Tibial artery (tissue), 4 donors: ENCODE data around the gene TTF1.

ENCODE experiments used
- DNase-seq, 2 donors: peaks; one replicate each; pipeline ENCODE4 v3.0.0-alpha.2; 2019
- H3K27ac ChIP-seq, 2 donors: fragments of 200-600 bp; sonication (generic) in 1 of 2; 1 replicate in 1 of 2; 2 replicates in 1 of 2; pipeline ENCODE4 v1.5.1; 2018 to 2019; ENCODE audit warnings: mild to moderate bottlenecking in 1 of 2
- H3K27me3 ChIP-seq, 2 donors: fragments of 200-600 bp; sonication (generic) in 1 of 2; one replicate each; pipeline versions ENCODE4 v1.5.1 to v1.6.0; 2016 to 2019
- H3K36me3 ChIP-seq, 3 donors: fragments of 200-600 bp; sonication (generic) in 2 of 3; one replicate each; pipeline ENCODE4 v1.5.1; 2016 to 2019; ENCODE audit warnings: mild to moderate bottlenecking in 2 of 3
- H3K4me1 ChIP-seq, 4 donors: fragments of 200-600 bp; sonication (generic) in 2 of 4; 1 replicate in 3 of 4; 2 replicates in 1 of 4; pipeline ENCODE4 v1.5.1; 2016 to 2019
- H3K4me3 ChIP-seq, 2 donors: fragments of 200-600 bp; sonication (generic) in 1 of 2; 1 replicate in 1 of 2; 2 replicates in 1 of 2; pipeline ENCODE4 v1.5.1; 2018 to 2019; ENCODE audit warnings: mild to moderate bottlenecking in 2 of 2
- H3K9me3 ChIP-seq, 3 donors: fragments of 200-600 bp; sonication (generic) in 1 of 3; one replicate each; pipeline ENCODE4 v1.5.1; 2016 to 2019
- intact Hi-C: fragments of 100-400 bp; cut with DNase I; formaldehyde crosslinking; loops from one replicate; pipeline ENCODE4 v1.15.0; 2023; ENCODE audit warnings: low total_unique reads
- TF ChIP-seq, protein P1 (sequence below), 2 experiments: fragments of 200-600 bp in 1 of 2; fragments of 450-650 bp in 1 of 2; IDR thresholded peaks; one replicate each; pipeline ENCODE4 v1.5.1; 2017 to 2019; ENCODE audit warnings: antibody characterized with exemption in 2 of 2, mild to moderate bottlenecking in 1 of 2, moderate library complexity in 1 of 2

TTF1 gene

DNA sequence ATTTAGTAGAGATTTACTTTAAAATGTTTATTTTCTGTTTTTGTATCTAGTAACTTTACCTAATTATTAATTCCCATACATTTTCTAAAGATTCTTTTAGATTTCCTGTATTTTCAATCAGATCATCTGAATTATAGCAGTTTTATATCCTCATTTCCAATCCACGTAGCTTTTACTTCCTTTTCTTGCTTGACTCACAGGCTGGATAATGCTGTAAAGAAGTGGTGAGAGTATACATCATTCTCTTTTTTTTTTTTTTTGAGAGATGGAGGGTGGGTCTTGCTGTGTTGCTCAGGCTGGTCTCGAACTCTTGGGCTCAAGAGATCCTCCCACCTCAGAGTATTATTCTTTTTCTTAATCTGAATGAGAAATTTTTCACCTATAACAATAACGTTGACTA lies 40.7 kb downstream of the TTF1 start:
- TF ChIP-seq, protein P1, sequence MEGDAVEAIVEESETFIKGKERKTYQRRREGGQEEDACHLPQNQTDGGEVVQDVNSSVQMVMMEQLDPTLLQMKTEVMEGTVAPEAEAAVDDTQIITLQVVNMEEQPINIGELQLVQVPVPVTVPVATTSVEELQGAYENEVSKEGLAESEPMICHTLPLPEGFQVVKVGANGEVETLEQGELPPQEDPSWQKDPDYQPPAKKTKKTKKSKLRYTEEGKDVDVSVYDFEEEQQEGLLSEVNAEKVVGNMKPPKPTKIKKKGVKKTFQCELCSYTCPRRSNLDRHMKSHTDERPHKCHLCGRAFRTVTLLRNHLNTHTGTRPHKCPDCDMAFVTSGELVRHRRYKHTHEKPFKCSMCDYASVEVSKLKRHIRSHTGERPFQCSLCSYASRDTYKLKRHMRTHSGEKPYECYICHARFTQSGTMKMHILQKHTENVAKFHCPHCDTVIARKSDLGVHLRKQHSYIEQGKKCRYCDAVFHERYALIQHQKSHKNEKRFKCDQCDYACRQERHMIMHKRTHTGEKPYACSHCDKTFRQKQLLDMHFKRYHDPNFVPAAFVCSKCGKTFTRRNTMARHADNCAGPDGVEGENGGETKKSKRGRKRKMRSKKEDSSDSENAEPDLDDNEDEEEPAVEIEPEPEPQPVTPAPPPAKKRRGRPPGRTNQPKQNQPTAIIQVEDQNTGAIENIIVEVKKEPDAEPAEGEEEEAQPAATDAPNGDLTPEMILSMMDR (IDR thresholded peaks at IDR 0.05): no peak
- H3K4me3 ChIP-seq: no peak overlapping the region
- intact Hi-C loops: no loop called here
- no peaks in the 10 kb centered on the region for H3K27me3 ChIP-seq
- no peak for DNase-seq
- H3K4me1 ChIP-seq: no peaks in the 10 kb centered on the region
- H3K36me3 ChIP-seq: no peaks in the 10 kb centered on the region
- no peak overlapping the region for H3K27ac ChIP-seq
- H3K9me3 ChIP-seq: no peaks in the 10 kb centered on the region

- Histone ChIP-seq H3K4me1 (no peaks in the 10 kb centered on the region), H3K27me3 (no peaks in the 10 kb centered on the region), H3K4me3 (no peak overlapping the region), H3K9me3 (no peaks in the 10 kb centered on the region), H3K36me3 (no peaks in the 10 kb centered on the region), H3K27ac (no peak overlapping the region)
- TF ChIP-seq, protein P1 (IDR thresholded peaks at IDR 0.05): no peak
- intact Hi-C loops: no loop called here
- DNase-seq: no peak
Observed at GRCh38 chr9:132364068-132364467, 42.6 kb downstream of the TTF1 start.

DNA sequence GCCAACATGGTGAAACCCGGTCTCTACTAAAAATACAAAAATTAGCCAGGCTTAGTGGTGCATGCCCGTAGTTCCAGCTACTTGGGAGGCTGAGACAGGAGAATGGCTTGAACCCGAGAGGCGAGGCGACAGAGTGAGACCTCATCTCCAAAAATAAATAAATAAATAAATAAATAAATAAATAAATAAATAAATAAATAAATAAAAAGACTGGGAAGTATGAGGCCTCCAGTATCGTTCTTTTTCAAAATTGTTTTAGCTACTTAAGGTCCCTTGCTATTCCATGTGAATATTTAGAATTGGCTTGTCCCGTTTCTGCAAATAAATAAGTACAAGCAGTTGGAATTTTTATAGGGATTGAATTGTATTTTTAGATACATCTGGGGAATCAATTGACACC lies 48.9 kb downstream of the TTF1 start:
- intact Hi-C loops: no loop called here
- H3K4me3 ChIP-seq: no peak overlapping the region
- TF ChIP-seq, protein P1 (IDR thresholded peaks at IDR 0.05): no peak
- H3K27ac ChIP-seq: no peak overlapping the region
- no peaks in the 10 kb centered on the region for H3K27me3 ChIP-seq
- no peaks in the 10 kb centered on the region for H3K9me3 ChIP-seq
- DNase-seq: no peak
- peaks cover 0 to 14% (median 12%) of the 10 kb centered on the region in 4 donors for H3K4me1 ChIP-seq
- H3K36me3 ChIP-seq: peaks cover 0 to 7% (median 7%) of the 10 kb centered on the region in 3 donors

DNA sequence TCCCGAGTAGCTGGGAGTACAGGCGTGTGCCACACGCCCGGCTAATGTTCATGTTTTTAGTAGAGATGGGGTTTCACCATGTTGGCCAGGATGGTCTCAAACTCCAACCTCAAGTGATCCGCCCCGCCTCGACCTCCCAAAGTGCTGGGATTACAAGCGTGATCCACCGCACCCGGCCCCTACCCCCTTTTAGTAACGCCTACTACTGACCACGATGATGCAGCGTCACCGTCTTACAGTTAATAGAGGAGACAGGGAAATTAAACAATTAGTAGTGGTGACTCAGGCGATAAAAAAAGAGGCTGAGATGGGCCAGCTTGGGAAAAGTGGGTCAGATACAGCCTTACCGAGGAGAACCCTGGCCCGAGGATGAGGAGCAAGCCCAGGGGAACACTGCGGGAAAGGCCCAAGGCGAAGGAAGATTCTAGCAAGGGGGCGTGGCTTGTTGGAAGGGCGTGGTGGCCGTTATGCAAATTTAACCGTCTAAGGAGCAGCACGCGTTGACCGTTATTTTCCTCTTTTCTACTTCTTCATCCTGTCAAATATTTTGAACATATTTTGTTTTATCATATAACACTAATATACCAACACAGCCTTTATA lies 50.2 kb downstream of the TTF1 start:
- Histone ChIP-seq H3K4me3 (no peak overlapping the region), H3K4me1 (peaks cover 0 to 27% (median 22%) of the 10 kb centered on the region in 4 donors), H3K27me3 (no peaks in the 10 kb centered on the region), H3K36me3 (peaks cover 2 to 21% (median 20%) of the 10 kb centered on the region in 3 donors), H3K9me3 (no peaks in the 10 kb centered on the region), H3K27ac (no peak overlapping the region)
- no peak for DNase-seq
- intact Hi-C loops: no loop called here
- TF ChIP-seq, protein P1 (IDR thresholded peaks at IDR 0.05): no peak

GRCh38 chr9:132354637-132355355 lies 51.8 kb downstream of the TTF1 start, which contains the start of gene SETX:
Gene SETX, minus strand, starts transcription at chr9:132354986. Its CDS starts 5,558 bp downstream, at chr9:132349428.
- intact Hi-C loops: no loop called here
- Histone ChIP-seq H3K27me3 (no peaks in the 10 kb centered on the region), H3K4me3 (peak within 1 kb of the TSS; percentile 83 to 98), H3K36me3 (peaks cover 14 to 33% (median 32%) of the 10 kb centered on the region in 3 donors), H3K9me3 (no peaks in the 10 kb centered on the region), H3K27ac (peak within 1 kb of the TSS; percentile 83 to 92), H3K4me1 (peaks cover 0 to 33% (median 23%) of the 10 kb centered on the region in 4 donors)
- TF ChIP-seq, protein P1 (IDR thresholded peaks at IDR 0.05): no peak
- peak; percentile 96 to 98 for DNase-seq
